Activated naive CD8-positive, alpha-beta T cell (primary cell): Measurements from ENCODE around the gene ARHGAP25.

Experiments used
- H3K27ac Mint-ChIP-seq: one replicate; pipeline ENCODE4 v1.8.0; 2021; ENCODE audit warnings: mixed read lengths
- H3K27me3 Mint-ChIP-seq: one replicate; pipeline ENCODE4 v1.8.0; 2021; ENCODE audit warnings: mixed read lengths
- H3K36me3 Mint-ChIP-seq: one replicate; pipeline ENCODE4 v1.8.0; 2021; ENCODE audit warnings: mixed read lengths
- H3K4me1 Mint-ChIP-seq: one replicate; pipeline ENCODE4 v1.8.0; 2021; ENCODE audit warnings: low read depth, mixed read lengths
- H3K4me3 Mint-ChIP-seq: one replicate; pipeline ENCODE4 v1.8.0; 2021; ENCODE audit warnings: mild to moderate bottlenecking, mixed read lengths
- H3K9me3 Mint-ChIP-seq: one replicate; pipeline ENCODE4 v1.8.0; 2021; ENCODE audit warnings: low read depth, mixed read lengths

The ARHGAP25 gene, protein sequence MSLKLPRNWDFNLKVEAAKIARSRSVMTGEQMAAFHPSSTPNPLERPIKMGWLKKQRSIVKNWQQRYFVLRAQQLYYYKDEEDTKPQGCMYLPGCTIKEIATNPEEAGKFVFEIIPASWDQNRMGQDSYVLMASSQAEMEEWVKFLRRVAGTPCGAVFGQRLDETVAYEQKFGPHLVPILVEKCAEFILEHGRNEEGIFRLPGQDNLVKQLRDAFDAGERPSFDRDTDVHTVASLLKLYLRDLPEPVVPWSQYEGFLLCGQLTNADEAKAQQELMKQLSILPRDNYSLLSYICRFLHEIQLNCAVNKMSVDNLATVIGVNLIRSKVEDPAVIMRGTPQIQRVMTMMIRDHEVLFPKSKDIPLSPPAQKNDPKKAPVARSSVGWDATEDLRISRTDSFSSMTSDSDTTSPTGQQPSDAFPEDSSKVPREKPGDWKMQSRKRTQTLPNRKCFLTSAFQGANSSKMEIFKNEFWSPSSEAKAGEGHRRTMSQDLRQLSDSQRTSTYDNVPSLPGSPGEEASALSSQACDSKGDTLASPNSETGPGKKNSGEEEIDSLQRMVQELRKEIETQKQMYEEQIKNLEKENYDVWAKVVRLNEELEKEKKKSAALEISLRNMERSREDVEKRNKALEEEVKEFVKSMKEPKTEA

DNA sequence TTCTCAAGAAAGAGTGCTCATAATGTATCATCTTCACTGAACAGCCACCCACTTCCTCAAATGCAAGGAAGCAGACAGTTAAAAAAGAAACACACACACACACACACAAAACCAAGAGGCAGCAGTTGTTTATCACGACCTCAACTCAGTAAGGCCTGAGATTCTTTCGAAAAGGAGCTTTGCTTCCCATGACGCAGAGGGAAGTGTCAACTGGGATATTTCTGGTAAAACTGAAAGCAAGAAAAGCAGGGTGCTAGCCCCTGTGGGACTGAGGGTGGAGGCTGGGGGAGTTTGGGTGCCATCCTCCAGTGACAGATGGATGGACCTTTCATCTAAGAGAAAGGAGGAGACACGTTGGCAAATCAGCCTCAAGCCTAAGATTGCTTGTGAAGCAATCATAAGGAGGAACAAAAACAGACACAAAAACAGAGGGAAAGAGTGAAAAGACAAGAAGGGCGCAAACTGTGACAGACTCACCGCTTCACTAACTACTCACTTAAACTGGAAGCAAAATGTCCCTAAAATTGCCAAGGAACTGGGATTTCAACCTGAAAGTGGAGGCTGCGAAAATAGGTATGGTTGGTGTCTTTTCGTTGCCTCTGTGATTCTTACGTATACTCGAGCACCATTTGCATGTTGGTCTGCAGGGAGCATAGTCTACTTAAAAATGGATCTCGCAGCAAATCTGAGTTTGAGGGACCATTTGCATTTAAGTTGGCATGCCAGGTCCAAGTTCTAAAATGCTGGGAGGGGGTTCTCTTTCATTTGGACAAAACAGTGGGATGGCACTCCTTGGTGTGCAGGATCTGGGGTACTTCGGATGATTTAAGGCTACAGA, at the start of gene ARHGAP25:
Gene ARHGAP25 (plus strand): TSS at position 124 of the 838 bp plus-strand sequence. CDS start 389 bp downstream, at position 513.
- H3K4me1 Mint-ChIP-seq, result peaks cover 39% of the 10 kb centered on the region
- peaks cover 8% of the 10 kb centered on the region for H3K36me3 Mint-ChIP-seq
- no peak within 1 kb of the TSS for H3K4me3 Mint-ChIP-seq
- H3K9me3 Mint-ChIP-seq, result no peaks in the 10 kb centered on the region
- no peak within 1 kb of the TSS for H3K27ac Mint-ChIP-seq
- H3K27me3 Mint-ChIP-seq, result no peaks in the 10 kb centered on the region

DNA sequence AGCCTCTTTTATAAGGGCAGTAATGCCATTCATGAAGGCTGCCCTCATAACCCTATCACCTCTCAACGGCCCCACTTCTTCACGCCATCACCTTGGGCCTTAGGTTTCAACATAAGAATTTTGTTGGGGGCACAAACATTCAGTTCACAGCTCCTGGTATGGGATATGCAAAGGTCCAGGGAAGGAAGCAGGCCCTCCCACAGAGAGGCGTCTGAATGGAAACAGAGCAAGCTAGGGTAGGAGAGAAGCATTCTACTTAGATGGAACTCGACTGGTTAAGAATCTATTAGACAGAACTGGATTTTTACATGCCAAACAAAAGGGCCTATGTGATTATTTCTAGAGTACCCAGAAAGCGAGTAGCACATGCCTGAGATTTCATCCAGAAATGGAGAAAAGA, 48.4 kb upstream of the ARHGAP25 start:
- no peak overlapping the region for H3K4me3 Mint-ChIP-seq
- no peak overlapping the region for H3K27ac Mint-ChIP-seq
- H3K9me3 Mint-ChIP-seq, result no peaks in the 10 kb centered on the region
- H3K36me3 Mint-ChIP-seq, result peaks cover 2% of the 10 kb centered on the region
- H3K27me3 Mint-ChIP-seq, result peaks cover 4% of the 10 kb centered on the region
- peaks cover 18% of the 10 kb centered on the region for H3K4me1 Mint-ChIP-seq

DNA sequence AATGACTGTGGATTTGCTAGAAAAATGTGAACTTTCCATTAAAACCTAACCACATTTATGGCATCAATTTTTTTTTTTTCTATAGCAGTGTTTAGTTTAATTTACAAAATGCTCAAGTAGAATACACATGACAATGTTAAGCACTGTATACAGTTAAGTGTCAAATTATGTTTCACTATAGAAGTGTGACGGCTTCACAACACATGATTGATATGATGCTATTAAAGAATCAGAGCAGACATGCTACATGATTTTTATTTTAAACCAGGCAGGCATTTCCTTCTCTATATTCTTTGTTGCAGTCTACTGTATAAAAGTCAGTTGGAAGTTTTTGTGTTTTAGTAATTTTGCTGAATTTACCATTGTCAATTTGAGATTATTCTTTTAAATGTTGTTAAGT, 47.6 kb upstream of the ARHGAP25 start:
- Mint-ChIP-seq H3K27me3 (no peaks in the 10 kb centered on the region), H3K36me3 (peaks cover 2% of the 10 kb centered on the region), H3K4me3 (no peak overlapping the region), H3K4me1 (peaks cover 18% of the 10 kb centered on the region), H3K27ac (no peak overlapping the region), H3K9me3 (no peaks in the 10 kb centered on the region)

DNA sequence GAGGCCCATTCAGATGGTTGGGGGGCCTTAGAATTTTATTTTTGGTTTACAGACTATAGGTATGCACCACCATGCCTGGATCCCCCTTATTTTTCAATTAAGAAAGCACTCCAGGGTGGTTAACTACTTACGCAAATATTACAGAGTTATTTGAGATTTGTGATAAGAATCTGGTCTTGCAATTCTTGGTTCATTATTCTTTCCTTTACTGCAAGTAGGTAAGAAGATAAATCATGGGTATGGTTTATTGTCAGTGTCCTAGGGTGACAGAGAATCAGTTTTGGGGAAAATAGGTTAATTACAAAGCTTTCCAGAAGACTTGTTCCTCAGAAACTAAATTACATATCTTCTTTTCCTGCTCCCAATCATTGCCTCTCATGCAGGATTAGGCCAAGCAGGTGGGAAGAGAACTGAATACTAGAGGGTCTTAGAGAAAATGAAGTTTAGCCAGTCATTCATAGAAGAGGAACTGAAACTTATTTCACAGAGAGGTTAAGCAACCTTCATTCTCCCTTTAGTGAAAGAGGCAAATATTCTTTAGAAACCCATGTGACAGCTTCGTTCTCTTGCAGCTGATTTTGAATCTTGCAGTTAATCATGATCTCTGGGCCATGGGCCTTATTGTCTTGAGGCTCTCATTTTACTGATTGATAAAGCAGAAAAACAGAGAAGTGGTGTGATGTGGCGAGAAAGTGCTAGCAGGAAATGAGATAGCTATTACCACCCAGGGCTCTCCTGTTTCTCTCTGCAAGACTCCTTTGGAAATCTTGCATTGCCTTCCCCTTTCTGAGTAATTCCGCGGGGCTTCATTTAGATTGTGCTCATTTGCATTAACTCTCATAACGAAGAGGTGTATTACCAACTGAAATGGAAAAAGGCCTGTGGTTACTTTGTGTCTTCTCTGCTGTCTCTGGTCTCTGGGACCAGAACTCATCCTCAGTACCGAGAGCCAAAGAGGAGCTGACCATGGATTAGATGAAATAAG, 44.8 kb upstream of the ARHGAP25 start:
- H3K36me3 Mint-ChIP-seq, result peaks cover 2% of the 10 kb centered on the region
- H3K4me3 Mint-ChIP-seq, result peak overlapping the region; percentile 51
- no peaks in the 10 kb centered on the region for H3K27me3 Mint-ChIP-seq
- H3K27ac Mint-ChIP-seq, result peak overlapping the region; percentile 83
- no peaks in the 10 kb centered on the region for H3K9me3 Mint-ChIP-seq
- peaks cover 18% of the 10 kb centered on the region for H3K4me1 Mint-ChIP-seq

DNA sequence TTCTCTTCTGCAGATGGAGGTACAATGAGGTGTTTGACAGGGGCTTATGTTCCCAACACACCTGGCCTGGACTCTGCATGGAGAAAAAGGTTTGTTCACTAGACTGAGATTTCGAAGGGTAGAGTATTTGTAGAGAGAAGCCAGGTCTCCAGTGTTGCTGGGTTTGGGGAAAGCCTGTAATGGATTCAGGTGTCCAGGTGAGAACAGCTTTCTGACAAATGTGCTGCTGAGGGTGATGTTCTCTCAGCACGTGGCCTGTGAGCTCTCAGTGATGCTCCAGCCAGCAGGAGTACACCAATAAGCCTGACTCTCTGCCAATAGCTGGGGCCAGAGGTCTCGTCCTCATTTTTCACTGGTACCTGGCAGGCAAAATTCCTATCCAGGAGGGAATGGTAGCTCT, 43.8 kb upstream of the ARHGAP25 start:
- Mint-ChIP-seq H3K4me3 (no peak overlapping the region), H3K27ac (no peak overlapping the region), H3K9me3 (no peaks in the 10 kb centered on the region), H3K27me3 (no peaks in the 10 kb centered on the region), H3K36me3 (peaks cover 2% of the 10 kb centered on the region), H3K4me1 (peaks cover 18% of the 10 kb centered on the region)

DNA sequence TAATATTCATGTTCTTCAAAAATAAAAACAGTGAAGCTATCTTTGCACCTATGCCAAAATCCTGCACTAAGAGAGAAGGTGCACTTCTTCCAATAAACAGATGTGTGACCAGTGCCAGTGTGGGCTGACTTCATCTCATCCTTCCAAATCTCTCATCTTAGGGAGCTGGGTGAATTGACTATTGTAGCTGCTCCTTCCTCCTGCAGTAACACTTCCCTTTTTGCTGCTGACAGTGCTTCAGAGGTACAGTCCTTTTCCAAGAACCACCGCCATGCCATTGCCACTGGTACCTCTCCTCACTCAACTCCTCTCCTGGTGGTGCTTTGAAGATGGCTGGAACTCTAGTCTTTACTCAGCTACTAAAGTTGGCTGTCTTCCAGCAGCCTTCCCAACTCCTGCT, 42.1 kb upstream of the ARHGAP25 start:
- Mint-ChIP-seq H3K36me3 (peaks cover 2% of the 10 kb centered on the region), H3K27ac (no peak overlapping the region), H3K9me3 (no peaks in the 10 kb centered on the region), H3K4me3 (no peak overlapping the region), H3K27me3 (peaks cover 2% of the 10 kb centered on the region), H3K4me1 (peaks cover 18% of the 10 kb centered on the region)

DNA sequence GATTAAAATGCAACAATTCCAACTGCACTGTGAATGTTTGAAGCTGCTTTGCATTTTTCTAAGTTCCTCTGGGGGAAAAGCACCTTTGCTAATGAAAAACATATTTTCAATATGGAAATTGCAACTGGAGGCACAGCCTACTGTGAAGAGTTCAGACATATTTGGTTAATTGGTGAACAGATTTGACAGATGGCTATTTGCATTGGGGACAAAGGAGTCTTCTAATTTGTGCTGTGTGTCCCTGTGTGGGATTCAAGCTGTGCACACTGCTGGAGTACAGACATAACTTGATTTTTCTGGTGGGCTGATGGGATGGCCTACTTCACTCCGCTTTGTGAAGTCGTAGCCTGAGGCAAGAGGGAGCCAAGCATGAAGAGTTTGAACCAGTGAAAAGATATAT, 40.7 kb upstream of the ARHGAP25 start:
- H3K27ac Mint-ChIP-seq, result no peak overlapping the region
- H3K4me1 Mint-ChIP-seq, result peaks cover 17% of the 10 kb centered on the region
- H3K36me3 Mint-ChIP-seq, result peaks cover 2% of the 10 kb centered on the region
- no peaks in the 10 kb centered on the region for H3K9me3 Mint-ChIP-seq
- H3K4me3 Mint-ChIP-seq, result no peak overlapping the region
- H3K27me3 Mint-ChIP-seq, result peaks cover 2% of the 10 kb centered on the region

DNA sequence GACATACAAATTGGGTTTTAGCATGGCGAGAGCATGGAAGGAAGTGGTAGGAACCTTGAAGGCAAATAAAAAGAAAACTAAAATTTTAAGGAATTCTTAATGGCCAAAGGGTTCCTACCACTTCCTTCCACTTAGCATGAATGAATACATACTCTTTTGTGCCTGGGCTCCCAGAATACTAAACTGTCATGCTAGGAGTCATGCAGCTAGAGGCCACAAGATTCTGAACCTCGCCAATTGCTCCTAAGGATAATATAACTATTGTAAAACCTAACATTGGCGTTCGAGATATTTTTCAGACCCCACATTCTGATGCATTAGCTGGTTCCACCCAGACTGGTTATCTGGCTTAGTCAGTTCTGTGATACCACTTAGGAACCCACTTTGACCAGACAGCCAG, 38.6 kb upstream of the ARHGAP25 start:
- Mint-ChIP-seq H3K4me1 (no peaks in the 10 kb centered on the region), H3K27ac (no peak overlapping the region), H3K27me3 (peaks cover 2% of the 10 kb centered on the region), H3K36me3 (peaks cover 6% of the 10 kb centered on the region), H3K9me3 (peaks cover 4% of the 10 kb centered on the region), H3K4me3 (no peak overlapping the region)

DNA sequence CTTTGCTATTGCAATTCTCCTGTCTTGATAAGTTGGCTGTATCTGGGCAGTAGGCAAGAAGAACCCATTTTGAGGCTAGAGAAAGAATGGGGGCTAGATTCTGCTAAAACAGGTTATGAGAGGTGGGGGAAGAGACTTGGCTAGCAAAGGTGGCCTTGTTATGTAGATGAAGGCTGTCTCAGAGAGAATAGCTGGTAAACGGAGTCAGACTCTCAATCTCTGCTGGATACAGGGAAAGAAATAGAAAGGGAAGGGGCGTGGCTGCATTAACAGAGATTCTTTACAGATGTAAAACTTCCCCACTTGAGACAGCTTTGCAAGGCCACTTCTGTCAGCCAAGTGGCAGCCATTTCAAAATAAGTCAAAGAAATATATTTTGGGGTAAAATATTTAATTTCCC, 38.1 kb upstream of the ARHGAP25 start:
- Mint-ChIP-seq H3K9me3 (peaks cover 4% of the 10 kb centered on the region), H3K36me3 (peaks cover 6% of the 10 kb centered on the region), H3K27ac (peak overlapping the region; percentile 56), H3K4me3 (no peak overlapping the region), H3K27me3 (peaks cover 2% of the 10 kb centered on the region), H3K4me1 (no peaks in the 10 kb centered on the region)

DNA sequence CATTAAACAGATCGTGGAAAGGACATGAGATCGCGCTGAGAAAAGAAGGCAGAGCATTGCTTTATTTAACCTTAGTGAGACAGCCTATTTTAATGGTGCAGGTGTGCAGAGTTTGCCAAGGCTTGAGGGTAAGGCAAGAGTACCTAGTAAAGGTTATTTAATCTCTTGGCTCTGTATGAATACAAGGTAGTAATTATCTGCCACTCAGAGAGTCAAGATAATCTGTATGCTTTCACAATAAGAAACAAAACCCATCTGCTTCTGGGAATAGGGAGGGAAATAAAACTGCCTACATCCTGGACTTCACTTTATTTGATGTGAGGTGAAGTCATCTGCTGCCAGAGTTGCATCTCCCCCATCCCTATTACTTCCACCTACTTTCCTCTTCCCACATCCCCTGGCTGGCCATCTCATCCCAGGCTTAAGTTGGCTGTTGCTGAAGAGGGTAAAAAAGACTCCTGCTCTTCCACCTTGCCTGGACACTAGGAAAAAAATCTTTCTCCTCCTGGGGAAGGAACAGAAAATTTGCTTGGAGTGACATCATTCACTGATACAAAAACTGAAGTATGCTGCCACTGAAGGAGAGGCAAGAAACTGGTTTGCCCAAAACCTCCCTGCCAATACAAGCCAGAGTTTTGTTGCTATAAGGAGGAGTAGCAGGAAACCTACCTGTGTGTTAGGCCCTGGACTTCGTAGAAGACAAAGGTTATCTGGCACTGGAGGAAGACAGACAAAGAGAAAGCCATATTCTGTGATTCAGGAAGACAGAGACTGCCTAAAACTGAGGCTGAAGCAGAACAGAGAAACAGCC, 35.8 kb upstream of the ARHGAP25 start:
- H3K27ac Mint-ChIP-seq, result no peak overlapping the region
- peaks cover 4% of the 10 kb centered on the region for H3K9me3 Mint-ChIP-seq
- H3K4me3 Mint-ChIP-seq, result no peak overlapping the region
- H3K4me1 Mint-ChIP-seq, result peaks cover 2% of the 10 kb centered on the region
- peaks cover 6% of the 10 kb centered on the region for H3K36me3 Mint-ChIP-seq
- peaks cover 2% of the 10 kb centered on the region for H3K27me3 Mint-ChIP-seq

DNA sequence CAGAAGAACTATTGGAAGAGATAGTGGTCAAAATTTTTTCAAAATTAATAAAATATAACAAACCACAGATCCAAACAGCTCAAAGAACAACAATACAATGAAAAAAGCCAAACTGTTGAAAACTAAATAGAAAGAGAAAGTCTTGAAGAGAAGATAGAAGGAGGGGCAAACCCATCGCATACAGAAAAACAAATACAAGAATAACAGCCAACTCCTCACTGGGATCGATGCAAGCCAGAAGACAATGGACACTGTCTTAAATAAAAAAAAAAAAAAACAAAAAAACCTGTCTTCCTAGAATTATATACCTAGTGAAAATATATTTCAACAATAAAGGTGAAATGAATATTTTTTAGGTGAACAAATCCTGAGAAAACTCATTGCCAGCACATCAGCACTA, 34.1 kb upstream of the ARHGAP25 start:
- Mint-ChIP-seq H3K27me3 (peaks cover 2% of the 10 kb centered on the region), H3K4me3 (no peak overlapping the region), H3K9me3 (peaks cover 4% of the 10 kb centered on the region), H3K36me3 (peaks cover 6% of the 10 kb centered on the region), H3K27ac (no peak overlapping the region), H3K4me1 (peaks cover 2% of the 10 kb centered on the region)

DNA sequence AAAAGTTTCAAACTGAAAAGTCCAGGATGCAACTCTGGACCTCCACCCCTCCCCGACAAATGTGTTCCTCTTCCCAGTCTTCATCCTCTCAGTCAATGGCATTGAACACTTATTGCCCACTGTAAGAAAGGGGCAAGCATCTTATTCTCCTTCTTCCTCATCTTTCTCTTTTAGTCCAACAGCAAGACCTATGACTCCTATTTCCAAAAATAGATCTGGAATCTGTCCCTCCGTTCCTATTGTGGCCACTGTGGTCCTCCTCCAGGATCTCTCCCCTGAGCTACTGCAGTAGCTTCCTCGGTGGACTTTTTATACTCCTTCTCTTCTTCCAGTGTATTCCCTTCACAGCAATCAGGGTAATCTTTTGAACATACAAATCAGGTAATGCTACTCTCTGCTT, 28.0 kb upstream of the ARHGAP25 start:
- H3K9me3 Mint-ChIP-seq, result no peaks in the 10 kb centered on the region
- peaks cover 7% of the 10 kb centered on the region for H3K4me1 Mint-ChIP-seq
- H3K36me3 Mint-ChIP-seq, result no peaks in the 10 kb centered on the region
- H3K4me3 Mint-ChIP-seq, result no peak overlapping the region
- H3K27me3 Mint-ChIP-seq, result no peaks in the 10 kb centered on the region
- H3K27ac Mint-ChIP-seq, result no peak overlapping the region

DNA sequence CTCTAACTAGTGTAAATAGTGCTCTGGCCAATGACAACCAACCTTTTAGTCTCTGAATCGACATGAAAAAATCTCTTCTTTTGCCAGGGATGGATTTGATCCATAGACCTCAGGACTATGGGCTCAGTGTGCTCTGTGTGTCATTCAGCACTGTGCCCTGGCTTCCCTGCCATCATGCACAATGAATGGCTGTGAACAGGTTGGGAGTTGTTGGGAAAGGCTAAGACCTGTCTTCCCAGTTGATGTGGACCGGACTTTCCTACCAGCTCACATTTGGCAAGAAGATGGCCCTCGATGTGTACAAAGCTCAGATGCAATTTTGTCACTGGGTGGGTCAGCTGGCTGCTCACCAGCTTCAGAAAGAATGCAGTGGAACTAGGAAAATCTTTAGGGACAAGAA, 26.0 kb upstream of the ARHGAP25 start:
- Mint-ChIP-seq H3K27me3 (no peaks in the 10 kb centered on the region), H3K4me3 (no peak overlapping the region), H3K9me3 (no peaks in the 10 kb centered on the region), H3K36me3 (no peaks in the 10 kb centered on the region), H3K27ac (no peak overlapping the region), H3K4me1 (peaks cover 5% of the 10 kb centered on the region)
